DMS53 treated with DMSO at 0.1 percent for 48 hours (cell line): Measurements from ENCODE around the gene POLR1G.
A peak's percentile ranks its signal among the peaks of the same experiment; 100 is the strongest.
"Not testable (repeated sequence)": the region's sequence is repeated elsewhere in the genome, so short reads cannot be mapped to it uniquely, and the experiment has no call there.

Source experiments
- DNase-seq: peaks from one replicate; lab custom pipeline; 2025; ENCODE audit not compliant: unreplicated experiment; lab: John Stamatoyannopoulos, UW

Gene POLR1G

DNA sequence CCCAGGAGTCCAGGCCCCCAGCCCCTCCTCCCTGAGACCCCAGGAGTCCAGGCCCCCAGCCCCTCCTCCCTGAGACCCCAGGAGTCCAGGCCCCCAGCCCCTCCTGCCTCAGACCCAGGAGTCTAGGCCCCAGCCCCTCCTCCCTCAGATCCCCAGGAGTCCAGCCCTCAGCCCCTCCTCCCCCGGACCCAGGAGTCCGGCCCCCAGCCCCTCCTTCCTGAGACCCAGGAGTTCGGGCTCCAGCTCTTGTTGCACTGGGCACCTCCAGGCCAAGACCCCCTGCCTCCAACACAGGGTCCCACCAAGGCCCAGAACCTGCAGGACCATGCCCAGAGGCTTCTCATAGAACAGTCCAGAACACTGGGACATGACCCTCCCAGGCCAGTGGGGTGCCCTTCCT lies 13.5 kb downstream of the POLR1G start:
- no peak for DNase-seq

DNA sequence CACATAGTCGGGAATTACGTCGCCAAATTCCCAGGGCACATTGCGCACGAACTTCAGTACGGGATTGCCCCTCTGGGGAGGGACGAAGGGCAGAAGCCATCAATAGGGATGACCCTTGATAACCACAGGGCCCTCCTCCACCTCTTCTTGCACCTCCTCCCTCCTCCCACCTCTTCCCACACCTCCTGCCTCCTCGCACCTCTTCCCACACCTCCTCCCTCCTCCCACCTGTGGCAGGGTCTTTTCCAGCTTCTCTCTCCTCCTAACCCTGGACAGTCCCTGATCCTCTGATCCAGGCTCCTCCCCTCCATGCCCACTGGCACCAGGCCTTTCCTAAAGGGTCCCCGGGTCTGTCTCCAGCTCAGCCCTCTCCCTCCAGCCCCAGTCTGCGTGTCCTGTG lies 13.9 kb downstream of the POLR1G start:
- no peak for DNase-seq

DNA sequence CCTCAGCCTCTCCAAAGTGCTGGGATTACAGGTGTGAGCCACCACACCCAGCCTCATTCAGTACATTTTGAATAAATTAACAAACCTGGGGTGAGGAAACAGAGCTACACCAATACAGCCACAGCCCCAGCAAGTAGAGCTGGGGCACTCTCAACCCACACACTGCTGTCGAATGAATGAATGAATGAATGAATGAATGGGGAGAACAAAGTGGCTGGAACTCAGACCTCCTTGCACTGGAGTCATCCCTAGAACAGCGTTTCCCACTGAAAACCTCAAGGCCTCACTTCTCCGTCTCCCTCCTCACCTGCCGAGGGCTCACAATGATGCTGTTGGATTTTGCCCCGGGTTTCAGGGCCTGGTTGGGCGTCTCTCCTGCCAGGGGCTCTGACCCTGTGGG lies 14.4 kb downstream of the POLR1G start:
- DNase-seq: no peak

DNA sequence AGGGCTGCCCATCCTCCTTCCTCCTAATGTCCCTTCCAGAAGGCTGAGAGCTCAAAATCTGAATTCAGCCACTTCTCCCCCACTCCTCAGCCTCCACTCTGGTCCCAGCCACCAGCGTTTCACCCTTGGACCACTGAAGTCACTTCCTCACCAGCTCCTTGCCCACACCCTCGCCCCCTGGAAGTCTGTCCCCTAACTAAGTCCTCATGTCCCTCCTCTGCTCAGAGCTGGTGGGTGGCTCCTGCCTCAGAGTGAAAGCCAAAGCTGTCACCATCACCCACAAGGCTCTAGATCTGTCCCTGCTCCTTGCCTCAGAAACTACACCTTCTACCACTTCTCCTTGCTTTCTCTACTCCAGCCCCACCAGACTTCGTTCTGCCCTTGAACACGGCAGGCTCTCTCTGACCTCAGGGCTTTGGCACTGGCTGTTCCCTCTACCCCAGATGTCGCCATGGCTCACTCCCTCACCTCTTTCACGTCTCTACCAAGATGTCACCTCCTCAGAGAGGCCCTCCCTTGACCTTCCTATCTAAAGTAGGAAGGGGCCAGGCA lies 15.6 kb downstream of the POLR1G start:
- DNase-seq: no peak

DNA sequence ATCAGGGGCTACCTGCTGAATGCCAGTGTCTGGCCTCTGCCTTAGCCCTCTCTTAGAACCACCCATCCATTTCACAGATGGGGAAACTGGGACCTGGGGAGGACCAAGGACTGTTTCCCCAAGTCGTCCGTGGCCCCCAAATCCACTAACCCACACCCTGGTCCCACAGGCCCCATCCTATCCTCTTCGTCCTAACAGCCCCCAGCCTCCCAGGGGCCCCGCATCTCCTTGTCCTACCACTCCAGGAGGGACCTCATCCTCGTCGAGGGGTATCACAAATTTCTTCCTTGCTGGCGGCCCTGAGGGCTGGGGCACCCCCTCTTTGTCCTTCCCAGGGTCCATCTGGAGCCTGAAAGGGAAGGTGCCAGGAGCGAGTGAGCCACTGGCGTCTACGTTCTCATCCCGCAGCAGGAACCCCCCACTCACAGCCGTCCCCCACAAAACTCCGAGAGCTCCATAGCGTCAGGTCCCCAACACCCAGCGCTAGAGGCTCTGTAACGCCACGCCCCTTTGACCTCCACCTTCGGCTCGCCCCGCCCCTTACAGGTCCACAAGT lies 16.7 kb downstream of the POLR1G start:
- no peak for DNase-seq

DNA sequence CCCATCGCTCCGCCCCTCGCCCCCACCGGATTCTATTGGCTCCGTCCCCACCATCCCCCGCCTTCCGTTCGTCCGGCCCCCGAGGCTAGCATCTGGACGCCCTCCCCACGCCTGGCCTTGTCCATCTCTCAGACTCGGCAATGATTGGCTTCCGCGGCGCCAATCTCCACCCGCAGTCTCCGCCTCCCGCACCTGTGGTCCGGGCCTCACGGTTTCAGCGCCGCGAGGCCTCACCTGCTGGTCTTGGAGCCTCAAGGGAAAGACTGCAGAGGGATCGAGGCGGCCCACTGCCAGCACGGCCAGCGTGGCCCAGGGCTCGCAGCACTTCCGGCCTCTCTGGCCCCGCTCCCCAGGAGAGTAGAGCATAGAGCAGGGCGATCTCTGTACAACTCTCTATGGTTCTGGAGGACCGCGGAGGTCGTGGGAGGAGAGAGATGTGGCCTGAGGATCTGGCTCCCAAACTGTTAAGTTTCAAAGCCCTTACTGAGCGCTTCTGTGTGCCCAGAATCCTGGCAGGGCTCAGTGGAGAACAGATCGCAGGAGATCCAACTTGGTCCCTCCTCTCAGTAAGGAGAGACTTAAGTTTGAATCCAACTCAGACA lies 17.2 kb downstream of the POLR1G start, which contains the start of gene ERCC1:
Gene ERCC1, minus strand, starts transcription at position 329 of the 602 bp plus-strand sequence. CDS start 543 bp downstream, outside the sequence.
- peak; percentile 88 for DNase-seq

DNA sequence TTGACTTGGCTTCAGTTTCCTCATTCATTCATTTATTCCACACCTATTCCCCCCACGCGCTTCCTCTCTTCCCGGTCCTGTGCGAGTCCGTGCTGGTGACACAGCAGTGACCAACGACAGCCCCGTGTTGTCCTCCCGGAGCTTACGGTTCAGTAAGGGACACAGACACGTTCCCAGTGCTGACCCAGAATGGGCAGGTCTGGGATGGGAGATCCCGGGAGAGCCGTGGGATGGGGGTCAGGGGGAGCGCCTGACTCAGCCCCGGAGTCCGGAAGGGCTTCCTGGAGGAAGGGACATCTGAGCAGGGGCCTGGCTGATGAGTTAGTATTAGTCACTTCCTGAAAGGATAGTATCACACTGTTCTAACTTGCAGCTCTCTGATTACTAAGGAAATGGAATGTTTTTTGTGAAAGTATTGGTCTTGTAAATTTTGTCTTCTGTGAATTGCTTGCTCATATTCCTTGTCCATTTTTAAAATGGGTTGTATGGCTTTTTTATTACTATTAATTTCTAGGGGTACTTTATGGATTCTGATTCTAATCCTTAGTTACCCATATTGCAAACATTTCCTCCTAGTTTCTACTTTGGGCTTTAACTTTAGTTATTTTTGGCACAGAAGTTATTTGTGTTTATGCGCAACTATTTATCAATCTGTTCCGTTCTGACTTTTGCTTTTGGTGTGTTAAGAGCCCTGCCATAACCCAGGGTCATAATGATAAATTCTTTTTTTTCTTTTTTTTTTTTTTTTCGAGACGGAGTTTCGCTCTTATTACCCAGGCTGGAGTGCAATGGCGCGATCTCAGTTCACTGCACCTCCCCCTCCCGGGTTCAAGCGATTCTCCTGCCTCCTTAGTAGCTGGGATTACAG lies 18.0 kb downstream of the POLR1G start:
- peak; percentile 76 for DNase-seq

DNA sequence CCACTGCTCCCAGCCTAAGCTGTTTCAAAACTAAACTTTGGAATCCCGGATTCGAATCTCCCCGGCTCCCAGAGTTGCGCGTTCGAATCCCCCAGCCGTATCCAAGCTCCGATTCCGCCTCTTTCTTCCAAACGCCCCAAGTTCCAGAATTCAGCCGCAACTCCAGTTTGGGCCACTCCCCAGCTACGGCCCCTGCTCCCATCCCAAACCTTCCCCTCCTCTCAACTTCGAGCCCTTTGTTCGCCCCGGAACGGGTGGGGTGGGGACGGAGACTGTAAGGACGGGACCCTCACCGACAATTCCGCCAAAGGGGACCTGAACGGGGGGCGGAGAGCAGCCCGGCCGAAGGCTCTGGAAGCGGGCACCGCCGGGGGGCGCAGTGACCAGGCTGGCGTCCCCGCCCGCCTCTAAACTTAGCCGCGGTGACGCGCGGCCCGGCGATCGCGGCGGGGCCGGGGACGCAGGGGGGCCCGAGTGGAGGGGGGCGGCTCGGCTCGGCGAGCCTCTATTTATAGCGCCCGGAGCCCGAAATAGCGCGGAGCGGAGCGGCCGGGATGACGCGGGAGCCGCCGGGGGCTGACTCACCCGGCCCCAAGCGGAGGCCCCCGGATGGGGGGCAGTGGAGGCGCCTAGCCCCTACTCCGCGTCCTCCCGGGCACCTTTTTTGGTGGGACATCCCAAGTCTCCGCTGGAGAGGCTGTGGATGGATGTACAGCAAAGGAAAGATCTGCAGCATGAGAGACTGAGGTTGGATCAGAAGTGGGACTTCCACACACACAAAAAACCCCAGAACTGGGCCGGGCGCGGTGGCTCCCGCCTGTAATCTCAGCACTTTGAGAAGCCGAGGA lies 22.2 kb downstream of the POLR1G start:
- DNase-seq: no peak

DNA sequence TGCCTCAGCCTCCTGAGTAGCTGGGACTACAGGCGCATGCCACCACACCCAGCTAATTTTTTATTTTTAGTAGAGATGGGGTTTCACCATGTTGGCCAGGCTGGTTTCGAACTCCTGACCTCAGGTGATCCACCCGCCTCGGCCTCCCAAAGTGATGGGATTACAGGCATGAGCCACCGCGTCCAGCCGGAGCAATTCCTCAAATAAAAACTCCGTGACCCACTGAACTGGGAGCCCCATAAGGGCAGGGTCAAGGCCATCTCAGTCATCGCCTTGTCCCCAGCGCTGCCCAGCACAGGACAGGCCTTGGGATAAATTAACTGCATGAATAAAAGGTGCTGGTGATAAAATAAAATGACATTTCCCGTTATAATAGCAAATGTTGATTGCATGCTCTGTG lies 23.5 kb downstream of the POLR1G start:
- DNase-seq: not testable (repeated sequence)

DNA sequence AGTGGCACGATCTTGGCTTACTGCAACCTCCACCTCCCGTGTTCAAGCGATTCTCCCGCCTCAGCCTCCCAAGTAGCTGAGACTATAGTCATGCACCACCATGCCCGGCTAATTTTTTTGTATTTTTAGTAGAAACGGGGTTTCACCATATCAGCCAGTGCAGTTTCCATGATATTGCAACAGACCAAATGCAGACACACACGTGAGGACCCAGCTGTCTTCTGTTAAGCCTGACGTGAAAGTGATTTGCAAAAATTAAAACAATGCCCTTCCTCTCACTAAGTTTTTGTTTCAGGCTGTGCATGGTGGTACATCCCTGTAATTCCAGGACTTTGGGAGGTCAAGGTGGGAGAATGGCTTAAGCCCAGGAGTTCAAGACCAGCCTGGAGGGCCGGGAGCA lies 24.6 kb downstream of the POLR1G start:
- not testable (repeated sequence) for DNase-seq

DNA sequence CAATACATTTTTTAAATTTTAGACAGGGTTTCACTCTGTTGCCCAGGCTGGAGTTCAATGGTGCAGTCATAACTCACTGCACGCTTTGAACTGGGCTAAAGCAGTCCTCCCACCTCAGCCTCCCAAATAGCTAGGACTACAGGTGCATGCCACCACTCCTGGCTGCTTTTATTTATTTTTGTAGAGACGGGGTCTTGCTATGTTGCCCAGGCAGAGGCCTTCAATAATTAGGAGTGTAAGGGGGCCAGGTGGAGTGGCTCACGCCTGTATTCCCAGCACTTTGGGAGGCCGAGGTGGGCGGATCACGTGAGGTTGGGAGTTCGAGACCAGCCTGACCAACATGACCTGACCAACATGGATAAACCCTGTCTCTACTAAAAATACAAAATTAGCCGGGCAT lies 26.1 kb downstream of the POLR1G start:
- DNase-seq: not testable (repeated sequence)

DNA sequence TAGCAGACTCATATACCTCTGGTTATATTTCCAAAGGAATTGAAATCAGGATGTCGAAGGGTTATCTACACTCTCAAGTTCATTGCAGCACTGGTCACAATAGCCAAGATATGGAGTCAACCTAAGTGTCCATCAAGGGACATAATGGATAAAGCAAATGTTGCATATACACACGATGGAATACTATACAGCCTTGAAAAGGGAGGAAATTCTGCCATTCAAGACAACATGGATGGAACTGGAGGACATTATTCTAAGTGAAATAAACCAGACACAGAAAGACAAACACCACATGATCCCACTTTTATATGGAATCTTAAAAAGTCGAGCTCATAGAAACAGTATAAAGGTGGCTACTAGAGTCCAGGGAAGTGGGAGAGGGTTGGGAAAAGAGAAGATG lies 30.9 kb downstream of the POLR1G start:
- no peak for DNase-seq

DNA sequence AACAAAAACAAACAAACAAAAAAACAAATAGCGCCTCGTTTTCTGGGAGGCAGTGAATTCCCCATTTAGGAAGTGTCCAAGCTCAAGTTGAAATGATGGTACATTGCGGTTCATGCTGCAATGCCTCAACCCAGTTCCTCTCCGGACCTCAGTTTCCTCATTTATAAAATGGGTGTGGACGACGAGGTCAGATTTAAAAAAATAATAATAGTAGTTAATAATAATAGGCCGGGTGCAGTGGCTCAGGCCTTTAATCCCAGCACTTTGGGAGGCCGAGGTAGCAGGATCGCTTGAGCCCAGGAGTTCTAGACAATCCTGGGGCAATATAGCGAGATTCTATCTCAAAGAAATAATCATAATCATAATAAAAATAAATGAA lies 32.7 kb downstream of the POLR1G start:
- DNase-seq: no peak

DNA sequence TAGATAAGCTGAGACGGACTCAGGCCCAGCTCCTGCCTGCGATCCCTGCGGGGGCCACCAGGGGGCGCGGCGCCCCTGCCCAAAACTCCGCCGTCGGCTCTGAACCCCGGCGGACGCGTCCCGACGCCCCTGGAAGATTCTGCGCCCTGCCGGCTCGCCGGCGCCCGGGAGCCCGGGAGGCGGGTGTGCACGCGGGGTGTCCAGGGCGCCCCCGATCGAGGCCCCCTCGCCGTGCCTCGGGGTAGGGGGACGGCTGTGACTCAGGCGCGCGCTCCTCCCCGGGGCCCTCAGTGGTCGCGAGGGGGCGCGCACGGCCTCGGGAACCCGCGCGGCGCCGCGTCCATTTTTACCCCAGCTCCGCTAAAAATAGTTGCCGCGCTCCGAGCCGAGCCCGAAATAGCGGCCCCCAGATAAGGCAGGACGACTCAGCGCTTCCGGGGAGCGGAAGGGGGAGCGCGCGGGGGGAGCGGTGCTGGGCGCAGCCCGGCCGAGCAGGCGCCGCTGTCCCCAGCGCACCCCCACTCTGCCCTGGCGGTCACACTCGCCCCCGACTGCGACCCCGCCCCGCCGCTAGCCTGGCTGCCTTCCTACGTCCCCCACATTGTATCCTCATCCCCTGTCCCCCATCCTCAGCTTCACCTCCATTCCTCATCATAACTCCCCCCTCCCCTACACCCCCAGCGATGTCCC lies 33.3 kb downstream of the POLR1G start:
- peak; percentile 13 for DNase-seq

DNA sequence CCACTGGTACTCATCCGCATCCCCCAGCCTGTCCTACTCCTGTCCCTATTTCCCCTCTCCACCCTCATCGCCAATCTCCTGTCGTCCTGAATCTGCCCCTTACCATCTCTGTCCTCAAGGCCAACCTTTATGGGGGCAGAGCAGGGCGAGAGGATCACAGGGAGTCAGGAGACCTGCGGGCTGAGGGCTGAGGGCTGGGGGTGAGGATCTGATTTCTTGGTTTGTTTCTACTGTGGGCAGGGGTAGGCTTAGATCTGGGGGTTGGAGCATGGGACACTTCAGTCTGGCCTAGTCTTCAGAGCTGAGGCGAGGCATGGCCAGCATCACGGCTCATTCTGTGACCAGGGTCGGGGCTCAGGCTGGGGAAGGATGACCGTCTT lies 33.8 kb downstream of the POLR1G start:
- DNase-seq: no peak

DNA sequence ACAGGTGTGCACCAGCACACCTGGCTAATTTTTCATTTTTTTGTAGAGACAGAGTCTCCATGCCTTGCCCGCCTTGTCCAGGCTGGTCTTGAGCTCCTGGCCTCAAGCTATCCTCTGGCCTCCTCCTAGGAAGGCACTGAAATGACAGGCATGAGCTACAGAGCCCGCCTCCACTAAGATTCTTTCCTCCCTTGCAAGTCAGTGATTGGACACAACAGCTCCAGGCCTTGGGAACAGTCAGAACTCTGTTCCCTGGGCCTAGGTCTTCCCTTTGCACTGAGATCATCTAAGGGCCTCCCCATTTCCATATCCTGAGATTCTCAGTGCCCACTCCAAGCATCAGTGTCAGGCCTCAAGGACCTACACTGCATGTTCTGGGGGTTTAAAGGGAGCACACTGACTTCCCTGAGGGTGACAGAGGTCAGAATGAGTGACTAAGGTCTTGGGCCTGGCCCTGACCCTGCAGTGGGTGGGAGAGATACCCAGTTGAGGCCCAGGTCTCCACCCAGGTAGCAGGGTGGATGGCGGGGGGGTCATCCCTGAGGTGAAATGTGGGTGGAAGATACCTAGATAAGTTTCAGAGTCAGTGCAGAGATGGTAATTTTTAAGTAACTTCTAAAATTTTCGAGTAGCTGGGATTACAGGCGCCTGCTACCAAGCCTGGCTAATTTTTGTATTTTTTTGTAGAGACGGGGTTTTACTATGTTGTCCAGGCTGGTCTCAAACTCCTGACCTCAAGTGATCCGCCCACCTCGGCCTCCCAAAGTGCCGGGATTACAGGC lies 34.6 kb downstream of the POLR1G start:
- DNase-seq: no peak

DNA sequence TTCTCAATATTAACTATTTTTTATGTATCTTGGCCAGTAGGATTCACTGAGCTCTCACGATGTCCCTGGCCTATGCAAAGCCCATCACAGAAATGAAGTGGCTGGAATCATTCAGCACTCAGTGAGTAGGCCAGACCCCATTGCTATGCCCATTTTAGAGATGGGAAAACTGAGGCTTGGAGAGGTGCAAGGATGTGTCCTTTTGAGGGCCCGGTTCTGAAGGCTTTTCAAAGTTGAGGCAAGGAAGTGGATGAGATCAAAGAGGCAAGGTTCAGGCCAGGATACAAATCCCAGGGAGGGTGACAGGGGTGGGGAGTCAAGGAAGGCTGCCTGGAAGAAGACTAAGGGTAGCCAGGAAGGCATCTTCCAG lies 35.9 kb downstream of the POLR1G start:
- no peak for DNase-seq

DNA sequence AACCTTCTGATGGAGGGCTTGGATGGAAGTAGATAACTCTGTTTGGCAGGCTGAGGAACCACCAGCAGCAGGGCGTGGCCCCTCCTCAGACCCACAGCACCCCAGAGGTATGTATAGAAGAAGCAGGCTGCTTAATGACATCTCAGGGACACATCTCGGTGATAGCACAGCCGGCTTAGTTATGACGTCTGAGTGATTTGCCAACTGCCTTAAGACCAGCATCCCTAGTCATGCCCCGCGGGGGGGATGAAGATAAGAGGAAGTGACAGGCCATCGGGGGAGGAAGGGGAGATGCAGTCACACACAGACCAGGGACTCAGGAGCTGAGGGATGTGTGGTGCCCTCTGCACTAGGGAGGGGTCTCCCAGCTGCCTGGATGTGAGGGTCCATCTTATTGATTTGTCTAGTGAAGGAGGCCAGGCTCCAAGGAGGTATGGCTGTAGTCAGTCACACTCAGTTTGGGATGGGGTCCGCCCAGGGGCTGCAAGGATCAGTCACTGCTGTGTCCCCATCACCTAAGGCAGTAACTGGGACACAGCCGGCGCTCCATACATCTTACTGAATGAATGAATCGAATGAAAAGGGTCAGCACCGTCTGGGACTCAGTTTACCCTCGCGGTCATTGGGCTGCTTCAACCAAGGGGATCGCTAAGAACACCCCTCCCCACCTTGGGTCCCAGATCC lies 36.5 kb downstream of the POLR1G start:
- no peak for DNase-seq
